HFF-Myc (cell line): ENCODE measurements around the gene SOD3.

Source experiments
- DNase-seq: peaks from one replicate; pipeline ENCODE4 v3.0.0-alpha.2; 2011; ENCODE audit warnings: low read depth; ENCODE audit errors: extremely low read depth
- H3K4me3 ChIP-seq: replicated peaks from 2 replicates; pipeline ENCODE4 v1.5.1; 2011; ENCODE audit warnings: low read depth, mild to moderate bottlenecking, control low read depth, low read length
- TF ChIP-seq, protein P1 (sequence below): IDR thresholded peaks from 2 replicates; pipeline ENCODE4 v1.5.1; 2012; ENCODE audit warnings: mild to moderate bottlenecking, low read depth, low read length, control low read depth; ENCODE audit errors: missing control alignments

Gene SOD3

DNA sequence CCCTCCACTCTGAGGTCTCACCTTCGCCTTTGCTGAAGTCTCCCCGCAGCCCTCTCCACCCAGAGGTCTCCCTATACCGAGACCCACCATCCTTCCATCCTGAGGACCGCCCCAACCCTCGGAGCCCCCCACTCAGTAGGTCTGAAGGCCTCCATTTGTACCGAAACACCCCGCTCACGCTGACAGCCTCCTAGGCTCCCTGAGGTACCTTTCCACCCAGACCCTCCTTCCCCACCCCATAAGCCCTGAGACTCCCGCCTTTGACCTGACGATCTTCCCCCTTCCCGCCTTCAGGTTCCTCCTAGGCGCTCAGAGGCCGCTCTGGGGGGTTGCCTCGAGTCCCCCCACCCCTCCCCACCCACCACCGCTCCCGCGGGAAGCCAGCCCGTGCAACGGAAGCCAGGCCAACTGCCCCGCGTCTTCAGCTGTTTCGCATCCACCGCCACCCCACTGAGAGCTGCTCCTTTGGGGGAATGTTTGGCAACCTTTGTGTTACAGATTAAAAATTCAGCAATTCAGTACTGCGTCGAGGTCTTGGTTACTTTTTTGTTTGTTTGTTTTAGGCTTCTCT, 5.0 kb downstream of the SOD3 start:
- no peak overlapping the region; the same call in 1 of the 2 replicates for H3K4me3 ChIP-seq
- no peak for DNase-seq
- TF ChIP-seq, protein P1, sequence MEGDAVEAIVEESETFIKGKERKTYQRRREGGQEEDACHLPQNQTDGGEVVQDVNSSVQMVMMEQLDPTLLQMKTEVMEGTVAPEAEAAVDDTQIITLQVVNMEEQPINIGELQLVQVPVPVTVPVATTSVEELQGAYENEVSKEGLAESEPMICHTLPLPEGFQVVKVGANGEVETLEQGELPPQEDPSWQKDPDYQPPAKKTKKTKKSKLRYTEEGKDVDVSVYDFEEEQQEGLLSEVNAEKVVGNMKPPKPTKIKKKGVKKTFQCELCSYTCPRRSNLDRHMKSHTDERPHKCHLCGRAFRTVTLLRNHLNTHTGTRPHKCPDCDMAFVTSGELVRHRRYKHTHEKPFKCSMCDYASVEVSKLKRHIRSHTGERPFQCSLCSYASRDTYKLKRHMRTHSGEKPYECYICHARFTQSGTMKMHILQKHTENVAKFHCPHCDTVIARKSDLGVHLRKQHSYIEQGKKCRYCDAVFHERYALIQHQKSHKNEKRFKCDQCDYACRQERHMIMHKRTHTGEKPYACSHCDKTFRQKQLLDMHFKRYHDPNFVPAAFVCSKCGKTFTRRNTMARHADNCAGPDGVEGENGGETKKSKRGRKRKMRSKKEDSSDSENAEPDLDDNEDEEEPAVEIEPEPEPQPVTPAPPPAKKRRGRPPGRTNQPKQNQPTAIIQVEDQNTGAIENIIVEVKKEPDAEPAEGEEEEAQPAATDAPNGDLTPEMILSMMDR: no peak

DNA sequence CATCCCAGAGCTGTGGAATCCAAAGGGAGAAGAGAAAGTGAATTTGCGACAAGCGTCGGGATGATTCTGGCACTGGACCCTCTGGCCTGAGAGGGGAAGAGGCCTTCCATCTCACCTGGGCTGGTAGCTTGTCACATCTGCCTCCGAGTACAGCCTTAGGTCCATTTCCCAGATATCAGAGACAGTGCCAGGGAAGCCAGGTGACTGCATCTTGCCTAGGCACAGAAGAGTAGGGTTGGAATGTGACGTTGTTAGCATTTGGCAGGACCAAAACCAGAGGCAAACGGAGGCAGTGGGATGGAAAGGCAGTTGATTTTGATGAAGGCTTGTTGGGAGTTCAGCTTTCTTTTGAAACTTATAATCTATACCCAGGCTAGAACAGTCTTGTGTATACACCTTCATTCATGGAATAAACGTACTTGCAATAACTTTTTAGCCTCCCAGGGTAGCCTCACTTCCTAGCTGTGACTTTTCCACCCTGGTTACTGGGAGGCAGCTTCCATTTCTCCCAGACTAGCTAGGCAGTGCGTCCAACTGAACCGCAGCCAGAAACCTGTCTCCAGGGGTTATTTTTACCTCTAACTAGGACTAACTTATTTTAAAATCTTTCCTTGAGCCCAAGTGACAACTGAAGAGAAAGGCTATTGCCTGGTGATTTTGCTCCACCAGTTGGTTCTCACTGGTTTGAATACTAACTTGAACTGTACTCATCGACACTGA, 5.9 kb downstream of the SOD3 start:
- TF ChIP-seq, protein P1: no peak
- DNase-seq: no peak
- H3K4me3 ChIP-seq: no peak overlapping the region

DNA sequence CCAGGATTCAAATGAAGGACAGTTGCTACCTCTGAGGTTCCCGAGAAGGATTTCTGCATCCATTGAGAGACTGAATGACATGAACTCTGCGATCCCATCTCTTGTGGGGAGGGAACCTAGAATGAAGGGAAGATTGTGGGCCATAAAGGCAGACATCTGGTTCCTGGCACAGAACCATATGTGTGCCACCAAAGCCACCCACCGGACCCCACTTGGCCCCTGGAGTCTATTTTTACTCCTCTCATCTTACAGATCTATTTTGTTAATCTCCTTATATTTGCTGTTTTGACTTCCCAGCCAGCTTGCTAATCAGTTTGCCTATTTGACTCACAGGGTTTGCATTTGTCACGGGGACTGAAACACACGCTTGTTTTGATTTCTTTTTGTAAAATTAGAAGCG, 7.3 kb downstream of the SOD3 start:
- DNase-seq: no peak
- TF ChIP-seq, protein P1: no peak
- H3K4me3 ChIP-seq: no peak overlapping the region

DNA sequence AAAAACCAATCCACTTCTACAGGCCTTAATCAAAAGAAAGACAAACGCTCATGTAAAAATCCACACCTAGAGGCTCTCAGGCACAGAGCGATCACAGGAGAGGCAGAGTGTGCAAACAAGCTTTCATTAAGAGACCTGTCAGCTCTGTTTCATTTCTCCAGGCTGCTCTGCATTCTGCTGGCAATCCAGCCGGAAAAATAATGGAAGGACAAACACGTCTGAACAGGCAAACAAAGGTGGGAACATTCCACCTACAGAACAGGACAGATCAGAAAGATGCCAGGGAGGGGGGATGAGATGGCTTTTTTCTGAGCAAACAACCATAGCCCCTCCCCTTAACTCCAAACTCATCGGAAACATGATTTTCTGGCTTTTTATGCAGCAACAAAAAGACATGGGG, 9.7 kb downstream of the SOD3 start:
- no peak for DNase-seq
- no peak overlapping the region for H3K4me3 ChIP-seq
- TF ChIP-seq, protein P1: no peak

DNA sequence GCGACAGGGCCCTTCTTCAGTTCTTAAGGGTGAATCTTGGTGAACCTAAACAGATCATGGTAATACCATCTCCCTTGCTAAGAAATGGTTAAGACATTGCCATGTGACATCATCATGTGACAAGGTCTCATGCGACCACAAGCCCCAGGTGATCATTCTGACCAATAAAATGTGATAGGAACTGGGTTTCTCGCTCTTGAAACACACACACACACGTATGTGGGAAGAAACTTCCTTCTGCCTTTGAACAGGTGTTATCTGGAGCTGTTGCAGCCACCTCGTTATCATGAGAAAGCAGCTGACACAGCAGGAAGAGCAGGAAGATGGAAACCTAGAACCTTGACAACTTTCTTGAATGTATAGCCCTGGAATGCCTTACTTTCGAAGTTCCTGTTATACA, 10.2 kb downstream of the SOD3 start:
- no peak overlapping the region for H3K4me3 ChIP-seq
- TF ChIP-seq, protein P1: no peak
- no peak for DNase-seq

DNA sequence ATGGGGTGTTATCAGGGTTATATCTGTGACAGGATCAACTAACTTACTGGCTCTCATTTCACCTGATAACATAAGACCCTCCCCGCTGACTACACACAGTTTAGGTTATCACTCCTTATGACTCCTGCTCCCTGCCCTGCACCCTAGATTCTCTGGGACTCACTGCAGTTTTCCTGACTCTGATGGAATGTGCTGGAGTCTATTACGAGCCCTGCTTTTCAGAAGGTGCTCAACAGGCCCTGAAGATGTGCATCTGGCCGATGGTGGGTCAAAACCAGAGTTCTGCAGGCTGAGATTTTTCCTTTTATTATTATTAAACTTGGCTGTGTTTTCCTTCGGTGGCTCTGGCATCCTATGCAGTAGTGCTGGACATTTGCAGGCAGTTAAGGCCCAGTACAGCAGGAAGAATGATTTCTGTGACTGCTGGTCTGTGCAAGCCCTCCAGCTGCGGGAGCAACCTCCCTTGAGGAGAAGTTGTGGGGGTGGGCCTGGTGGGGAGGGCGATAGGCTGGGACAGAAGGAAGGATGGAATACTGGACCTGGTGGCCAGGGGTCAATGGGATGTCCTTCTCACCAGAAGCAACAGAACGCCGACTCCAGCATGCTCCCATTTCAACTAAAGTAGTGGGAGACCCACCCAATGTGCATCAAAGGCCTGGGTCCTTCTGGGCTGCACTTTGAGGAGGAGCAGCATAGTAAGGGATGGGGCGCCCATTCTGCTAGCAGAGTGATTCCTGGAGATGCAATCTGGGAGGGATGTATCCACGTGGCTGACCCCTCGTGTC, 11.0 kb downstream of the SOD3 start:
- DNase-seq: no peak
- no peak overlapping the region for H3K4me3 ChIP-seq
- TF ChIP-seq, protein P1: no peak
